T-cell (primary cell): ENCODE data around the gene CHP1. TPM values are rescaled to one million over a fixed set of nuclear protein-coding genes. Genes with fewer than 3 reads are reported as not detected.

ENCODE experiments used
- total RNA-seq, 35 experiments: library from RNA in 6 of 35; stranded (reverse) in 6 of 35; fragments of 120-200 nt in 1 of 35; gene quantifications; one replicate each; pipeline versions ENCODE4 v1.2.1 to v1.2.4 and lab custom pipeline; 2013 to 2026

Gene CHP1
- total RNA-seq, 5 donors from 2014 or later (not counting 1 experiment from before 2014, with no cell fraction given) = 20.5 to 34.4 (median 31.1) TPM

Other genes starting within 250 kb of the CHP1 start
- 10 to 100 TPM; 31.3 to 34.7 (median 33.7) TPM for gene INO80, start 115.0 kb upstream of the CHP1 start, total RNA-seq
- gene EXD1, start 511 bp upstream of the CHP1 start, total RNA-seq = not detected
- gene OIP5, start 101.3 kb downstream of the CHP1 start, total RNA-seq = under 1 TPM in 3 of 5 donors, not detected in 2; 0.58 to 0.82 (median 0.70) TPM
- gene NUSAP1, start 101.6 kb downstream of the CHP1 start, total RNA-seq = 1 to 10 TPM; 5.4 to 9.4 (median 7.0) TPM
- gene NDUFAF1, start 171.2 kb downstream of the CHP1 start, total RNA-seq = 10 to 100 TPM in 3 of 5 donors, 1 to 10 TPM in 2; 5.5 to 13.7 (median 12.7) TPM
- 10 to 100 TPM; 30.6 to 45.9 (median 37.5) TPM for gene RTF1, start 185.8 kb downstream of the CHP1 start, total RNA-seq